HG02759 (cell line): Measurements from ENCODE around the gene SNRNP40.

Experiments
- ATAC-seq: cut with Tn5 transposase; IDR thresholded peaks from one replicate; pipeline ENCODE4 v1.9.1; 2021; ENCODE audit warnings: mild to moderate bottlenecking, moderate library complexity; ENCODE audit not compliant: unreplicated experiment

Gene SNRNP40

DNA sequence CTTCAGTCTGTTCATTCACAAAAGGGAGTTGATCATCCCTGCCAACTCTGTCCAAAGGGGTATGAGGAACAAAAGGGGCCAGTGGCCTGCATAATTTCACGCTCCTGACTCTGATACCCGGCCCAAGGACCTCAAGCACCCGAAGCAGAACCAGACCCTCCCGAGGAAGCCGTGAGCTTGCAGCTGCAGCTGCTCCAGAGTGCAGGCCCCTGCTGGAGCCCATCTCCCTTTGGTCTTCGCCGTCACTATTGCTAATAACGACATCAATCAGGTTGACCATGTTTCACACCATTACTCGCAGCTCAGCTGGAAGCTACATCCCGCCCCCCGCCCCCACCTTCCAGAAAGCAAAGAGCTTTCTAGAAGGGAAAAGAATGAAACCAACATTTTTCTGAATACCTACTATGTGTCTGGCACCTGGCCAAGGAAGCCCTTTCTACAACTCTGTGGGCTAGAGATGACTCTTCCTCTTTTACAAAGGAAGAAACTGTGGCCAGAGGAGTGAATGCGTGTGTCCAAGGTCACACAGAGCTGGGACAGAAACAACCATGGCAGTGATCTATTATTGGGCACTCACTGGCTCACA is 62.4 kb downstream of the SNRNP40 start:
- ATAC-seq = no peak

DNA sequence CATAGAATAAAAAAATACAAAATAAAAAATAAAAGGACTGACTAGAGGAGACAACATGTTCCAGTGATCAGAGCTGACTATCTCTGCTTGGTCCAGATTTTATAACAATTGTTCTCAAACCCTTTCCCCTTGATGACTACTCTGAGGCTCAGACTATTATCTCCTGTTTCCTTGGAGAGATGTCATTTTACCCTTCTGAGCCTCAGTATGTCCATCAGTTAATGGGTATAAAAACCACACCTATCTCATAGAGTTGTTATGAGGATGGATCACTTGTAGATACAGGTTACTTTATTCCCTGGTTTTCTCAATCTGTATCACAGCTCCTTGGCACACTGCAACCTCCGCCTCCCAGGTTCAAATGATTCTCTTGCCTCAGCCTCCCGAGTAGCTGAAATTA is 63.9 kb downstream of the SNRNP40 start:
- ATAC-seq = no peak

DNA sequence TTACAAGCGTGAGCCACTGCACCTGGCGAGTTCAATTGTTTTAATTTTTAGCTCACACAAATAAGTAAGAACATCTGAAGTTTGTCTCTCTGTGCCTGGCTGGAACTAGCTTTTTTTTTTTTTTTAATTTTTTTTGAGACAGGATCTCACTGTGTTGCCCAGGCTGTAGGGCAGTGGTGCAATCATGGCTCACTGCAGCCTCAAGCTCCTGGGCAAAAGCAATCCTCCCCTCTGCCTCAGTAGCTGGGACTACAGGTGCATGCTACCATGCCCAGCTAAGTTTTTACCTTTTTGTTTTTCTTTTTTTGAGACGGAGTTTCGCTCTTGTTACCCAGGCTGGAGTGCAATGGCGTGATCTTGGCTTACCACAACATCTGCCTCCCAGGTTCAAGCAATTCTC is 64.8 kb downstream of the SNRNP40 start:
- no peak for ATAC-seq

DNA sequence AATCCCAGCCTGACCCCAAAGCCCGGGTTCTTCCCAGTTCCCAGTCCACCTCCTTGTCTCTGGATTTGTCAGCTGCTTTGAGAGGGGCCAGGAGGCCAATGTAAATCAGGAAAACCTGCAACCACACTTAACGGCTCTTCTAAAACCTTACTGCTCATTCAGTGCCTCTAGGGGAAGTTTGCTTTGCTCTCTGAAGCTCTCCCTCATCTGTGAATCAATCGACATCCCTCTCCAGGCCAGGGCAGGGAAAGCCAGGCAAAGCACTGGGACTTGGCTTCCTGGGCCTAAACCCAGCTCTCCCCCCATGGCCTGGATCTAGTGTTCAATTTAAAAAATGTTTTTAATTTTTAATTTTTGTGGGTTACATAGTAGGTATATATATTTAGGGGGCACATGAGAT is 66.2 kb downstream of the SNRNP40 start:
- no peak for ATAC-seq

- ATAC-seq = no peak
Measured at GRCh38 chr1:31228986-31229385, 67.6 kb downstream of the SNRNP40 start.

DNA sequence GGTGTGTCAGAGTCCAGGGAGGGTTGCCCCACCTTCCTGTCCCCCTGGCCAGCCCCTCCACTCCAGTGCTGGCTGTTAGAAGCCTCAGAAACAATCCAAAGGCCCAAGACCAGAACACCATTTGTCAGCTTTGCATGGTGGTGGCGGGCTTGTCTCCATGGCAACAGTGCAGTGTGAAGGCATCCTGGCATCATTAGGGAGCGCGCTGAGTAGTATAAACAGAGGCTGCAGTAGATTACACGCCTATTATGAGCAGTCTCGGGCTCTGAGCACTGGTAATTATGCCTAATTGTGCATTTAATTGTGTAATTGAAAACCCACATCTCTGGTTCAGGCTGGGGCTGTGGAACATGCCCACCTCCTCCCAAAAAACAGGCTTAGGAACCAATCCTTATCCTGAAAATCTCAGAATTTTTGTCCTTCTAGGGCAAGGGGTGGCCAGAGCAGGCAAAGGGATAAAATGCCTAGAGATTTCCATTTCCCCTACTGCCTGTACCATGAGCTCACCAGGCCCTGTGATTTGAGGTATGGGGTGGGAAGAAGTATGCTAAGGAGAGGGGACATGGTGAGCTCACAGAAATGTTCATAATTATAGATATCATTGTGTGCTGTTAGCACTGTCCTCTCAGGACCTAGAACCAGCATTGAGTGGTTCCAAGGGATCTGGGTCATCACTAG is 68.6 kb downstream of the SNRNP40 start:
- ATAC-seq = no peak

DNA sequence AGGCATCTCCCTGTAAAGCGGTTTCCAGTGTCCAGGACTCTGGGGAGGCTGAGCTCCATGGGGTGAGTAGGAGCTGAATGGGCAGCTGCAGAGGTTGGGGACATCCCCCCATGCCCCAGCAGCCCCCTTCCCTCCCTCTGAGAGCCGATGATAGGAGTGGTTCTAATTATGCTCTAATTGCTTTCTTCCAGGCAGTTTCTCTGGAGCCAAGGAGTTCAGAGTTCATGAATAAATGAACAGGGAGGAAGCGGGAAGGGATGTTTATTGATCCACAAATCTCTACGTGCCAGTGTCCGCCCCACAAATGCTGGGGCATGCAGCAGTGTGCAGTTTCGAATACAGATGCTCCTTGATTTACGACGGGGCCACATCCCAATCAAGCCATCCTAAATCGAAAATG is 72.5 kb downstream of the SNRNP40 start:
- ATAC-seq = no peak

DNA sequence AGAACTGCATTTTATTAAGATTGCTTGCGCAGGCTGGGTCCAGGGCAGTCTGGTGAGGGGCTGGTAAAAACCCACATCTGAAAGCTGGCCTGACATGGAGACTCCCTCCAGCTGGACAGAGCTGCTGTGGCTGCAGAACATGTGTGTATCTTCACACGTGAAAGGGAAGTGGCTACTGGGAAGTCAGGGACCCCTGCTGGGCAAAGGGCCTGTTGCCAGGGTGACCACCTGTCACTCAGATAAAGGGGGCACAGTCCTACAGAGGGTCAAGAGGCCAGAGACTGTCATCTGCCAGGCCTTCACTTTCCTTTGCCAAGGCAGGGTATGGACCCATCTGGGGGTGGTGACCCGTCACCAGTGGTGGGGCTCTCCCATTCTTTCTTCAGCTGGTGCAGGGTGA is 74.4 kb downstream of the SNRNP40 start:
- no peak for ATAC-seq

GRCh38 chr1:31221072-31221471 is 75.5 kb downstream of the SNRNP40 start:
- no peak for ATAC-seq

DNA sequence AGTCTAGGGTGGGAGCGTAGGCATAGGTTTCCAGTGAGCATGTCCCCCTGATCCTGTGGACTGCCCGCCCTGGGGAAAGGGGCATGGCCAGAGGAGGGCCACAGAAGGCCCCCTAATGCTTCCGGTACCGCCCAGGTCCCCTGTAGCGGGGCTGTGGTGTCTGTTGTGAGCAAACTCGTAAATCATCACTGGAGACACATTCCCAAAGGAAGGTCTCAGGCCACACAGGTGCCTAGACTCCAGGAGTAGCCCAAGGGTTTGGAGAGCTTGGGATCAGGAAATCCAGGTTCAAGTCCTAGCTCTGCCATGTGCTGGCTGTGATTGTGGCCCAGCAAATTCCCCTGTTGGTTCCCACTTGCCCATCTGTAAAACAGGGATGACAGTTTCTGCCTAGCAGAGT is 77.1 kb downstream of the SNRNP40 start:
- ATAC-seq = no peak

- no peak for ATAC-seq
Measured at GRCh38 chr1:31218705-31219104, 77.9 kb downstream of the SNRNP40 start.

GRCh38 chr1:31216016-31216415 is 80.6 kb downstream of the SNRNP40 start:
- ATAC-seq = no peak

GRCh38 chr1:31215065-31215570 is 81.5 kb downstream of the SNRNP40 start:
- no peak for ATAC-seq

- ATAC-seq = no peak
Measured at GRCh38 chr1:31214316-31215064, 82.1 kb downstream of the SNRNP40 start.
